ENCODE measurements around the gene PRKCH.
"Not testable (repeated sequence)": the region's sequence is repeated elsewhere in the genome, so short reads cannot be mapped to it uniquely, and the experiment has no call there.

Gene PRKCH

GRCh38 chr14:61395115-61395725, 73.8 kb downstream of the PRKCH start:
- DNase-seq (ENCODE audit: low spot score), result no peak

GRCh38 chr14:61396279-61396678, 74.9 kb downstream of the PRKCH start:
- DNase-seq (ENCODE audit: low spot score), result no peak

- no peak for DNase-seq (ENCODE audit: low spot score)
Measured at GRCh38 chr14:61396694-61397093, 75.3 kb downstream of the PRKCH start.

GRCh38 chr14:61397615-61398014, 76.2 kb downstream of the PRKCH start:
- no peak for DNase-seq (ENCODE audit: low spot score)

- DNase-seq (ENCODE audit: low spot score), result no peak
Measured at GRCh38 chr14:61398221-61398620, 76.8 kb downstream of the PRKCH start.

GRCh38 chr14:61399365-61399764, 78.0 kb downstream of the PRKCH start:
- DNase-seq (ENCODE audit: low spot score), result no peak

- no peak for DNase-seq (ENCODE audit: low spot score)
Measured at GRCh38 chr14:61401461-61401860, 80.1 kb downstream of the PRKCH start.

- no peak for DNase-seq (ENCODE audit: low spot score)
Measured at GRCh38 chr14:61403411-61403810, 82.0 kb downstream of the PRKCH start.

GRCh38 chr14:61404637-61405036, 83.3 kb downstream of the PRKCH start:
- DNase-seq (ENCODE audit: low spot score), result no peak

- DNase-seq (ENCODE audit: low spot score), result no peak
Measured at GRCh38 chr14:61406198-61406597, 84.8 kb downstream of the PRKCH start.

- no peak for DNase-seq (ENCODE audit: low spot score)
Measured at GRCh38 chr14:61406675-61407074, 85.3 kb downstream of the PRKCH start.

- DNase-seq (ENCODE audit: low spot score), result no peak
Measured at GRCh38 chr14:61408498-61408897, 87.1 kb downstream of the PRKCH start.

GRCh38 chr14:61409782-61410181, 88.4 kb downstream of the PRKCH start:
- no peak for DNase-seq (ENCODE audit: low spot score)

- not testable (repeated sequence) for DNase-seq (ENCODE audit: low spot score)
Measured at GRCh38 chr14:61415934-61416333, 94.6 kb downstream of the PRKCH start.

- DNase-seq (ENCODE audit: low spot score), result no peak
Measured at GRCh38 chr14:61416591-61416990, 95.2 kb downstream of the PRKCH start.

- DNase-seq (ENCODE audit: low spot score), result no peak
Measured at GRCh38 chr14:61417141-61417540, 95.8 kb downstream of the PRKCH start.

GRCh38 chr14:61417883-61418455, 96.6 kb downstream of the PRKCH start:
- DNase-seq (ENCODE audit: low spot score), result no peak

GRCh38 chr14:61418746-61419145, 97.4 kb downstream of the PRKCH start:
- no peak for DNase-seq (ENCODE audit: low spot score)

- no peak for DNase-seq (ENCODE audit: low spot score)
Measured at GRCh38 chr14:61419201-61419600, 97.8 kb downstream of the PRKCH start.

GRCh38 chr14:61420326-61420725, 98.9 kb downstream of the PRKCH start:
- no peak for DNase-seq (ENCODE audit: low spot score)

GRCh38 chr14:61421212-61421923, 100.0 kb downstream of the PRKCH start:
- no peak for DNase-seq (ENCODE audit: low spot score)

GRCh38 chr14:61426048-61426447, 104.7 kb downstream of the PRKCH start:
- DNase-seq (ENCODE audit: low spot score), result no peak

- DNase-seq (ENCODE audit: low spot score), result no peak
Measured at GRCh38 chr14:61428261-61428660, 106.9 kb downstream of the PRKCH start.

- no peak for DNase-seq (ENCODE audit: low spot score)
Measured at GRCh38 chr14:61429316-61429715, 107.9 kb downstream of the PRKCH start.
